Retinal pigment epithelial cell (primary cell): Measurements from ENCODE around the gene FSTL4.
"Not testable (repeated sequence)": the region's sequence is repeated elsewhere in the genome, so short reads cannot be mapped to it uniquely, and the experiment has no call there.

Source experiments
- DNase-seq: peaks from one replicate; pipeline ENCODE4 v3.0.0-alpha.2; 2010; ENCODE audit warnings: low read depth
- H3K4me3 ChIP-seq: 2 replicates; pipeline ENCODE4 v1.5.1; 2011; ENCODE audit warnings: mild to moderate bottlenecking, low read length, control low read depth, moderate library complexity
- CTCF ChIP-seq: conservative IDR thresholded peaks from 2 replicates; pipeline ENCODE4 v1.5.1; 2011; ENCODE audit warnings: low read depth, low read length, control low read depth, inconsistent platforms

The FSTL4 gene

GRCh38 chr5:133397348-133397747 lies 215.0 kb downstream of the FSTL4 start:
- no peak overlapping the region for H3K4me3 ChIP-seq
- no peak for DNase-seq
- no peak for TF ChIP-seq CTCF

- H3K4me3 ChIP-seq = no peak overlapping the region
- no peak for DNase-seq
- no peak for TF ChIP-seq CTCF
These were observed 215.5 kb downstream of the FSTL4 start for GRCh38 chr5:133396814-133397213.

GRCh38 chr5:133396187-133396741 lies 216.1 kb downstream of the FSTL4 start:
- H3K4me3 ChIP-seq = no peak overlapping the region
- no peak for DNase-seq

GRCh38 chr5:133395207-133395606 lies 217.1 kb downstream of the FSTL4 start:
- not testable (repeated sequence) for DNase-seq, H3K4me3 ChIP-seq

More at GRCh38 chr5:133396187-133396741, 216.1 kb downstream of the FSTL4 start:
- TF ChIP-seq CTCF = no peak

- H3K4me3 ChIP-seq, DNase-seq: not testable (repeated sequence)
These were observed 217.9 kb downstream of the FSTL4 start for GRCh38 chr5:133394477-133394817.

- DNase-seq = no peak
- H3K4me3 ChIP-seq = no peak overlapping the region
- TF ChIP-seq CTCF = no peak
These were observed 218.4 kb downstream of the FSTL4 start for GRCh38 chr5:133393776-133394476.

- DNase-seq = no peak
- H3K4me3 ChIP-seq = no peak overlapping the region
- no peak for TF ChIP-seq CTCF
These were observed 219.9 kb downstream of the FSTL4 start for GRCh38 chr5:133392448-133392847.

GRCh38 chr5:133391354-133392136 lies 220.8 kb downstream of the FSTL4 start:
- TF ChIP-seq CTCF = no peak
- no peak for DNase-seq
- no peak overlapping the region for H3K4me3 ChIP-seq
